Activated CD4-positive, CD25-positive, alpha-beta regulatory T cell (primary cell): ENCODE measurements around the gene CCDC183.

Experiments used
- DNase-seq, 4 experiments: peaks; one replicate each; lab custom pipeline; 2025; lab: John Stamatoyannopoulos, UW

Gene CCDC183

GRCh38 chr9:136849038-136849959 lies 53.2 kb downstream of the CCDC183 start, which contains the start of gene PHPT1:
Gene PHPT1 (plus strand): TSS chr9:136849409. CDS start chr9:136849431, 22 bp downstream.
- DNase-seq = peak; percentile 89 to 93 (median 92)

- DNase-seq = no peak
Observed at GRCh38 chr9:136849960-136850865, 54.1 kb downstream of the CCDC183 start.

GRCh38 chr9:136850866-136851775 lies 55.0 kb downstream of the CCDC183 start:
- DNase-seq = no peak

GRCh38 chr9:136851941-136852663 lies 56.0 kb downstream of the CCDC183 start, which contains the start of gene MAMDC4:
Gene MAMDC4 (plus strand): TSS chr9:136852346. CDS start chr9:136852417, 71 bp downstream.
- no peak for DNase-seq

- no peak for DNase-seq
Observed at GRCh38 chr9:136852664-136853595, 56.8 kb downstream of the CCDC183 start.

- DNase-seq = no peak
Observed at GRCh38 chr9:136853596-136854112, 57.5 kb downstream of the CCDC183 start.

- no peak for DNase-seq
Observed at GRCh38 chr9:136854113-136854841, 58.1 kb downstream of the CCDC183 start.

- DNase-seq = no peak
Observed at GRCh38 chr9:136854842-136855460, 58.8 kb downstream of the CCDC183 start.

- DNase-seq = no peak
Observed at GRCh38 chr9:136855461-136856078, 59.4 kb downstream of the CCDC183 start.

GRCh38 chr9:136856079-136856476 lies 59.9 kb downstream of the CCDC183 start:
- no peak for DNase-seq

GRCh38 chr9:136856541-136857141 lies 60.5 kb downstream of the CCDC183 start:
- DNase-seq = no peak

GRCh38 chr9:136857166-136857565 lies 61.0 kb downstream of the CCDC183 start:
- no peak for DNase-seq
